ENCODE data around the gene C1orf53.

Gene C1orf53

GRCh38 chr1:197908716-197909220 lies 6.3 kb downstream of the C1orf53 start:
- no peak for DNase-seq (ENCODE audit: low read depth)

- no peak for DNase-seq (ENCODE audit: low read depth)
Measured at GRCh38 chr1:197909384-197909783, 7.0 kb downstream of the C1orf53 start.

GRCh38 chr1:197910120-197910991 lies 7.9 kb downstream of the C1orf53 start:
- no peak for DNase-seq (ENCODE audit: low read depth)

- DNase-seq (ENCODE audit: low read depth), result no peak
Measured at GRCh38 chr1:197911111-197911856, 8.9 kb downstream of the C1orf53 start.

- DNase-seq (ENCODE audit: low read depth), result no peak
Measured at GRCh38 chr1:197911857-197912696, 9.6 kb downstream of the C1orf53 start.

- no peak for DNase-seq (ENCODE audit: low read depth)
Measured at GRCh38 chr1:197912739-197913494, 10.5 kb downstream of the C1orf53 start.

- no peak for DNase-seq (ENCODE audit: low read depth)
Measured at GRCh38 chr1:197913495-197914276, 11.3 kb downstream of the C1orf53 start.

- DNase-seq (ENCODE audit: low read depth), result no peak
Measured at GRCh38 chr1:197914510-197914909, 12.1 kb downstream of the C1orf53 start.

- DNase-seq (ENCODE audit: low read depth), result no peak
Measured at GRCh38 chr1:197915260-197915861, 12.9 kb downstream of the C1orf53 start.

GRCh38 chr1:197915862-197916499 lies 13.6 kb downstream of the C1orf53 start:
- no peak for DNase-seq (ENCODE audit: low read depth)

GRCh38 chr1:197916500-197916983 lies 14.1 kb downstream of the C1orf53 start:
- DNase-seq (ENCODE audit: low read depth), result no peak

- DNase-seq (ENCODE audit: low read depth), result no peak
Measured at GRCh38 chr1:197917805-197918651, 15.6 kb downstream of the C1orf53 start.

- DNase-seq (ENCODE audit: low read depth), result no peak
Measured at GRCh38 chr1:197918807-197919345, 16.4 kb downstream of the C1orf53 start.

GRCh38 chr1:197919346-197920066 lies 17.1 kb downstream of the C1orf53 start:
- no peak for DNase-seq (ENCODE audit: low read depth)

GRCh38 chr1:197920067-197920396 lies 17.6 kb downstream of the C1orf53 start:
- DNase-seq (ENCODE audit: low read depth), result no peak

GRCh38 chr1:197920414-197921117 lies 18.1 kb downstream of the C1orf53 start:
- DNase-seq (ENCODE audit: low read depth), result no peak

Data from activated T-cell treated with anti-CD3 and anti-CD28 coated beads for 48 hours (primary cell).